A673 (cell line): Measurements from ENCODE around the gene CD96.

Experiments
- CTCF ChIP-seq: fragments of 300-800, 200-600 bp; sonication (generic); conservative IDR thresholded peaks from 2 replicates; pipeline ENCODE4 v1.5.1; 2017; ENCODE audit warnings: low read depth, mild to moderate bottlenecking, antibody characterized with exemption, low read length, moderate library complexity, mixed read lengths
- EZH2 ChIP-seq: fragments of 200-600 bp; sonication (generic); IDR thresholded peaks from 2 replicates; pipeline ENCODE4 v1.6.1; 2017; ENCODE audit warnings: borderline replicate concordance, low read depth, mild to moderate bottlenecking, mixed read lengths, antibody characterized with exemption, low read length; ENCODE audit not compliant: poor library complexity, severe bottlenecking

GRCh38 chr3:111610612-111611054, 68.6 kb downstream of the CD96 start:
- TF ChIP-seq CTCF: no peak
- TF ChIP-seq EZH2: no peak
